Colonic mucosa (tissue), 4 donors: ENCODE results near the gene GPR75. TPM values are rescaled to one million over a fixed set of nuclear protein-coding genes. Genes with fewer than 3 reads are reported as not detected.
"Not testable (repeated sequence)": the region's sequence is repeated elsewhere in the genome, so short reads cannot be mapped to it uniquely, and the experiment has no call there.

Experiments
- DNase-seq: peaks from one replicate; pipeline ENCODE4 v3.0.0-alpha.2; 2020
- H3K27ac ChIP-seq: fragments of 200-600 bp; one replicate; pipeline ENCODE4 v1.8.0; 2021
- H3K27me3 ChIP-seq: fragments of 200-600 bp; one replicate; pipeline ENCODE4 v1.8.0; 2021
- H3K36me3 ChIP-seq: fragments of 200-600 bp; one replicate; pipeline ENCODE4 v1.8.0; 2021
- H3K4me1 ChIP-seq: fragments of 200-600 bp; one replicate; pipeline ENCODE4 v1.8.0; 2021; ENCODE audit warnings: mild to moderate bottlenecking
- H3K4me3 ChIP-seq: fragments of 200-600 bp; one replicate; pipeline ENCODE4 v1.8.0; 2021
- H3K9ac ChIP-seq, 2 donors: one replicate each; pipeline ENCODE4 v1.7.0; 2013; ENCODE audit warnings: control low read depth in 2 of 2, low read depth in 2 of 2, low read length in 2 of 2
- H3K9me3 ChIP-seq: fragments of 200-600 bp; one replicate; pipeline ENCODE4 v1.8.0; 2021
- intact Hi-C: fragments of 100-400 bp; cut with DNase I; formaldehyde crosslinking; loops from one replicate; pipeline ENCODE4 v1.14.1; 2022
- total RNA-seq, 2 donors: library from RNA; stranded (reverse); fragmentation: NEBNext Ultra II Directional in 1 of 2; extraction: Animal tissue kit (Norgen Biotek cat#: 25700) in 1 of 2; gene quantifications; one replicate each; pipeline ENCODE4 v1.2.1, GENCODE V29; 2021
- TF ChIP-seq, protein P1 (sequence below): fragments of 200-600 bp; IDR thresholded peaks from one replicate; pipeline ENCODE4 v1.8.0; 2022; ENCODE audit warnings: antibody characterized with exemption, mild to moderate bottlenecking
- donor health status: healthy.
- donor health status: DM: no; HTN: no; CAD: no.
- donor health status: DM: no; HTN: no; CAD: no.

GPR75 gene
- total RNA-seq, 2 donors from 2014 or later: 0.58 to 1.1 TPM

DNA sequence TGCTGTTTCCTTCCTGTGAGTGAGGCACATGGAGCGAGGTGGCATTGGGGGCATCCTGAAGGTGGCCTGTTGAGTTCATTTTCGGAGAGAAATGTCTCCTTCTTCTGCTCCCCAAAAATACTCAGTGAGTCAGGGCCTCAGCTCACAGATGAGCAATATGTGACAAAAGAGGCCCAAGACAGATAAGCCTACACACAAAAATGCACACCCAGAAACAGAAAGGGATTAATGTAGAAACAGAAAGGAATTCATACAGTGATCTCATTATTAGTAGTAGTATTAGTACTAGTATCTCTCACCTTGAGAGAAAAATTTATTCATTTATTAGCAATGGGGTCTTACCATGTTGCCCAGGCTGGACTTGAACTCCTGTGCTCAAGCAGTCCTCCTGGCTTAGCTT, 5.1 kb downstream of the GPR75 start:
- DNase-seq: no peak
- Histone ChIP-seq H3K27ac (no peak overlapping the region), H3K27me3 (no peaks in the 10 kb centered on the region), H3K9me3 (no peaks in the 10 kb centered on the region), H3K4me3 (no peak overlapping the region), H3K9ac (no peak overlapping the region), H3K4me1 (no peaks in the 10 kb centered on the region), H3K36me3 (no peaks in the 10 kb centered on the region)
- intact Hi-C loops: no loop called here
- TF ChIP-seq, protein P1, sequence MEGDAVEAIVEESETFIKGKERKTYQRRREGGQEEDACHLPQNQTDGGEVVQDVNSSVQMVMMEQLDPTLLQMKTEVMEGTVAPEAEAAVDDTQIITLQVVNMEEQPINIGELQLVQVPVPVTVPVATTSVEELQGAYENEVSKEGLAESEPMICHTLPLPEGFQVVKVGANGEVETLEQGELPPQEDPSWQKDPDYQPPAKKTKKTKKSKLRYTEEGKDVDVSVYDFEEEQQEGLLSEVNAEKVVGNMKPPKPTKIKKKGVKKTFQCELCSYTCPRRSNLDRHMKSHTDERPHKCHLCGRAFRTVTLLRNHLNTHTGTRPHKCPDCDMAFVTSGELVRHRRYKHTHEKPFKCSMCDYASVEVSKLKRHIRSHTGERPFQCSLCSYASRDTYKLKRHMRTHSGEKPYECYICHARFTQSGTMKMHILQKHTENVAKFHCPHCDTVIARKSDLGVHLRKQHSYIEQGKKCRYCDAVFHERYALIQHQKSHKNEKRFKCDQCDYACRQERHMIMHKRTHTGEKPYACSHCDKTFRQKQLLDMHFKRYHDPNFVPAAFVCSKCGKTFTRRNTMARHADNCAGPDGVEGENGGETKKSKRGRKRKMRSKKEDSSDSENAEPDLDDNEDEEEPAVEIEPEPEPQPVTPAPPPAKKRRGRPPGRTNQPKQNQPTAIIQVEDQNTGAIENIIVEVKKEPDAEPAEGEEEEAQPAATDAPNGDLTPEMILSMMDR: no peak

GRCh38 chr2:53852532-53852931, 7.2 kb downstream of the GPR75 start:
- Histone ChIP-seq H3K27ac (no peak overlapping the region), H3K4me3 (no peak overlapping the region), H3K27me3 (no peaks in the 10 kb centered on the region), H3K9ac (no peak overlapping the region), H3K4me1 (no peaks in the 10 kb centered on the region), H3K36me3 (no peaks in the 10 kb centered on the region), H3K9me3 (no peaks in the 10 kb centered on the region)
- intact Hi-C loops: no loop called here
- DNase-seq: no peak
- TF ChIP-seq, protein P1: no peak

DNA sequence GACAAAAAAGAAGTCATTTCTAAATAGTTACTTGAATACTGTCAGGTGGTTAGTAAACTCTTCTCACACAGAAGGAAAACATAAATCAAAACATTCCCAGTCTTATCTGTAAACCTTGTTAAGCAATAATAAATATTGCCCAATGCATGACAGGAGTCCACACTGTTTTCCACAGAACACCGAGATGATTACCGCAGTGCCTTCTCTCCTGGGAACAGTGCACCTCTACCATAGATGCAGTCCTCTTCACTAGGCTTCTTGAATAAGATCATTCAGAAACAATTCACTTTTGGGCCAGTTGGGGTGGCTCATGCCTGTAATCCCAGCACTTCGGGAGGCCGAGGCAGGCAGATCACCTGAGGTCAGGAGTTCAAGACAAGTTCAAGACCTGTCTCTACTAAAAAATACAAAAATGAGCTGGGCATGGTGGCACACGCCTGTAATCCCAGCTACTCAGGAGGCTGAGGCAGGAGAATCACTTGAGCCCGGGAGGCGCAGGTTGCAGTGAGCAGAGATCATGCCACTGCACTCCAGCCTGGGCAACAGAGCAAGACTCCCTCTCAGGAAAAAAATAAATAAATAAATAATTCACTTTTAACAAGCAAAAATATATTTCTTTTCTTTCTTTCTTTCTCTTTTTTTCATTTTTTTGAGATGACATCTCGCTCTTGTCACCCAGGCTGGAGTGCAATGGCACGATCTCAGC, 8.6 kb downstream of the GPR75 start:
- DNase-seq, intact Hi-C loops, H3K9ac ChIP-seq, H3K4me3 ChIP-seq, H3K9me3 ChIP-seq, H3K27me3 ChIP-seq, H3K4me1 ChIP-seq, H3K27ac ChIP-seq, H3K36me3 ChIP-seq: not testable (repeated sequence)

- no peak for DNase-seq
- Histone ChIP-seq H3K9ac (no peak overlapping the region), H3K4me3 (no peak overlapping the region), H3K4me1 (no peaks in the 10 kb centered on the region), H3K27ac (no peak overlapping the region), H3K9me3 (no peaks in the 10 kb centered on the region), H3K27me3 (no peaks in the 10 kb centered on the region), H3K36me3 (no peaks in the 10 kb centered on the region)
- TF ChIP-seq, protein P1: no peak
- intact Hi-C loops: no loop called here
Observed at GRCh38 chr2:53848062-53848461, 11.7 kb downstream of the GPR75 start.

DNA sequence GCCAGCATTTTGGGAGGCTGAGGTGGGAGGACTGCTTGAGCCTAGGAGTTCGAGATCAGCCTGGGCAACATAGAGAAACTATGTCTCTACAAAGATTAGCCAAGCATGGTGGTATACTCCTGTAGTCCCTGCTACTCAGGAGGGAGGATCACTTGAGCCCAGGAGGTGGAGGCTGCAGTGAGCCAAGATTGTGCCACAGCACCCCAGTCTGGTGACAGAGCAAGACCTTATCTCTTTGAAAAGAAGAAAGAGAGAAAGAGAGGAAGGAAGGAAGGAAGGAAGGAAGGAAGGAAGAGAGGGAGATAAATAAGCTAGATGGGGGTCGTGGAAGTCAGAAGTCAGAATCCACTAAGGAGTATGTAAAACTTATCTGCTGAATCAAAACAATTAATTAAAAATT, 16.2 kb downstream of the GPR75 start:
- intact Hi-C loops: no loop called here
- no peak overlapping the region for H3K9ac ChIP-seq
- H3K4me3 ChIP-seq: no peak overlapping the region
- H3K36me3 ChIP-seq: no peaks in the 10 kb centered on the region
- no peaks in the 10 kb centered on the region for H3K4me1 ChIP-seq
- no peaks in the 10 kb centered on the region for H3K27me3 ChIP-seq
- TF ChIP-seq, protein P1: no peak
- DNase-seq: no peak
- H3K27ac ChIP-seq: no peak overlapping the region
- no peaks in the 10 kb centered on the region for H3K9me3 ChIP-seq

DNA sequence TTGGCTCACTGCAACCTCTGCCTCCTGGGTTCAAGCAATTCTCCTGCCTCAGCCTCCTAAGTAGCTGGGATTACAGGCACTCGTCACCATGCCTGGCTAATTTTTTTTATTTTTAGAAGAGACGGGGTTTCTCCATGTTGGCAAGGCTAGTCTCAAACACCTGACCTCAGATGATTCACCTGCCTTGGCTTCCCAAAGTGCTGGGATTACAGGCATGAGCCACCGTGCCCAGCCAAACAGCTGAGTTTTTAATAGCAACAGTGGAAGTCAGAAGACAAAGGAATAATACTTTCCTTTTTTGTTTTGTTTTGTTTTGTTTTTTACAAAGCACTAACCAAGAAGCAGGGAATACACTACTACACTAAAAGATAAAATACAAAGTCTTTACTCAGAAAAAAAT, 16.9 kb downstream of the GPR75 start:
- DNase-seq: no peak
- Histone ChIP-seq H3K36me3 (no peaks in the 10 kb centered on the region), H3K9ac (no peak overlapping the region), H3K27me3 (no peaks in the 10 kb centered on the region), H3K27ac (no peak overlapping the region), H3K9me3 (no peaks in the 10 kb centered on the region), H3K4me1 (no peaks in the 10 kb centered on the region), H3K4me3 (no peak overlapping the region)
- intact Hi-C loops: no loop called here
- TF ChIP-seq, protein P1: no peak

DNA sequence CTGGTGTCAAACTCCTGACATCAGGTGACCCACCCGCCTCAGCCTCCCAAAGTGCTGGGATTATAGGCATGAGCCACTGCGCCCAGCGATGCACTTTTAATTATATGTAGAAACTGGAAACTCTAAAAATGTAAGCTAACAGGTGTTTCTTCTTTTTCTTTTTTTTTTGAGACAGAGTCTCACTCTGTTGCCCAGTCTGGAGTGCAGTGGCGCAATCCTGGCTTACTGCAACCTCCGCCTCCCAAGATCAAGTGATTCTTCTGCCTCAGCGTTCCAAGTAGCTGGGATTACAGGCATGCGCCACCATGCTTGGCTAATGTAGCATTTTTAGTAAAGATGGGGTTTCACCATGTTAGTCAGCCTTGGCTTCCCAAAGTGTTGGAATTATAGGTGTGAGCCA, 18.1 kb downstream of the GPR75 start:
- H3K4me1 ChIP-seq, H3K27me3 ChIP-seq, H3K36me3 ChIP-seq, H3K9ac ChIP-seq, intact Hi-C loops, H3K27ac ChIP-seq, H3K9me3 ChIP-seq, H3K4me3 ChIP-seq, DNase-seq: not testable (repeated sequence)
